ENCODE results near the gene RXFP4.

RXFP4 gene

DNA sequence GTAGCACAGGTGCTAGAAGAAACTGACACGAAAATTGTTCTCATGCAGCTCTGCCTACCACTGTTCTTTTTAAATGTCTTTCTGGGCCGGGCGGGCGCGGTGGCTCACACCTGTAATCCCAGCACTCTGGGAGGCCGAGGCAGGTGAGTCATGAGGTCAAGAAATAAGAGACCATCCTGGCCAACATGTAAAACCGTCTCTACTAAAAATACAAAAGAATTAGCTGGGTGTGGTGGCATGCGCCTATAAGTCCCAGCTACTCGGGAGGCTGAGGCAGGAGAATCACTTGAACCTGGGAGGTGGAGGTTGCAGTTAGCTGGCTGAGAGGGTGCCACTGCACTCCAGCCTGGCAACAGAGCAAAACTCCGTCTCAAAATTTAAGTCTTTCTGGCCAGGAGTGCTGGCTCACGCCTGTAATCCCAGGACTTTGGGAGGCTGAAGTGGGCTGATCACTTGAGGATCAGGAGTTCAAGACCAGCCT is 29.3 kb upstream of the RXFP4 start:
- in situ Hi-C loops (cut with MboI; ENCODE audit: low sequenced_read_pairs, unreplicated experiment) = no loop called here
- DNase-seq (ENCODE audit: low spot score) = no peak
- TF ChIP-seq, protein P1, sequence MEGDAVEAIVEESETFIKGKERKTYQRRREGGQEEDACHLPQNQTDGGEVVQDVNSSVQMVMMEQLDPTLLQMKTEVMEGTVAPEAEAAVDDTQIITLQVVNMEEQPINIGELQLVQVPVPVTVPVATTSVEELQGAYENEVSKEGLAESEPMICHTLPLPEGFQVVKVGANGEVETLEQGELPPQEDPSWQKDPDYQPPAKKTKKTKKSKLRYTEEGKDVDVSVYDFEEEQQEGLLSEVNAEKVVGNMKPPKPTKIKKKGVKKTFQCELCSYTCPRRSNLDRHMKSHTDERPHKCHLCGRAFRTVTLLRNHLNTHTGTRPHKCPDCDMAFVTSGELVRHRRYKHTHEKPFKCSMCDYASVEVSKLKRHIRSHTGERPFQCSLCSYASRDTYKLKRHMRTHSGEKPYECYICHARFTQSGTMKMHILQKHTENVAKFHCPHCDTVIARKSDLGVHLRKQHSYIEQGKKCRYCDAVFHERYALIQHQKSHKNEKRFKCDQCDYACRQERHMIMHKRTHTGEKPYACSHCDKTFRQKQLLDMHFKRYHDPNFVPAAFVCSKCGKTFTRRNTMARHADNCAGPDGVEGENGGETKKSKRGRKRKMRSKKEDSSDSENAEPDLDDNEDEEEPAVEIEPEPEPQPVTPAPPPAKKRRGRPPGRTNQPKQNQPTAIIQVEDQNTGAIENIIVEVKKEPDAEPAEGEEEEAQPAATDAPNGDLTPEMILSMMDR (IDR thresholded peaks at IDR 0.05; ENCODE audit: borderline replicate concordance, control extremely low read depth, extremely low read depth, insufficient read depth, missing control alignments) = no peak

DNA sequence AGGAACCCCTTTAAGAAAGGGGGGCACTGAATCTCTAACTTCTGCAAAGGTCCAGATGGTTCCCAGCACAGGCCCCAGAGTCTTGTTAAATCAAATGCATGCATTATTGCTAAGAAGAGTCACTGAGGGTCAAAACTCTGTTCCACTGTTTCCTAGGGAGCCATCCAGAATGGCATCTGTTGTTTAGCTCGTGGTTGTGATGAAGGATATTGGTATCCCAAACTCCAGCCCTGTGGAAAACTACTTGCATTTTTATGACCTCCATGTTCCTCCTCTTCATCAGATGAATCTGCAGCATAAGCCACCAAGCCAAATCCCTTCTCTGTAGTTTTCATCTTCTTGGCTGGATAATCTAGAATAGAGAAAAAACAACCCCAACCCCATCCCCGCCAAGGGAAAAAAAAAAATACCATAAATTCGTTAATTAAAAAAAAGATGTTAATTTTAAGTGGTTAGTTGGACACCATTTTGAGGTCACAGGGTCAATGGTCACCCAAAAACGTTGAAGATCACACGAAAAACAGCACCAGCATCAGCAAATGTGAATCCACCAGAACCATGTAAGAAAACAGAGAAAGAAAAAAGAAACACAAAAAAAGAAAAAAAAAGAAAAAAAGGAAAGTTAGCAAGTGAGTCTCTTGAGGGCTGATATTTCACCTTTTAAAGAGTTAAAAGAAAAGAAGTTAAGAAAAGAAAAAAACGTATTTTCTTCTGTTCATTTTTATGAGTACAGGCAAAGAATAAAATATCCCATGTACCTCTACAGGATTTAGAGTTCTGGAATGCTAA is 27.3 kb upstream of the RXFP4 start:
- DNase-seq (ENCODE audit: low spot score) = no peak
- in situ Hi-C loops (cut with MboI; ENCODE audit: low sequenced_read_pairs, unreplicated experiment) = no loop called here
- TF ChIP-seq, protein P1 (IDR thresholded peaks at IDR 0.05; ENCODE audit: borderline replicate concordance, control extremely low read depth, extremely low read depth, insufficient read depth, missing control alignments) = no peak

DNA sequence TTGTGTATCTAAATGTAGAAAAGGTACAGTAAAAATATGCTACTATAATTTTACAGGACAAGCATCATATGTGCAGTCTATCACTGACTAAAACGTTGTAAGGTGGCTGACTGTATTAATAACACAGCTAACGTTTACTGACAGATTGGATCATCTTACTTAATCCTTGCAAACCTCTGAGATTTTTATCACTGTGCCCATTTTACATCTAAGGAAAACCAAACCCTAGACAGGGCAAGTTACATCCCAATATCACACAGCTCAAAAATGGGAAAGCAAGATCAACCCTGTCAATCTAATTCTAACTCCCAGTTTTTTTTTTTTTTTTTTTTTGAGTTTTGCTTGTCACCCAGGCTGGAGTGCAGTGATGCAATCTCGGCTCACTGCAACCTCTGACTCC is 22.8 kb upstream of the RXFP4 start:
- in situ Hi-C loops (cut with MboI; ENCODE audit: low sequenced_read_pairs, unreplicated experiment) = no loop called here
- DNase-seq (ENCODE audit: low spot score) = no peak
- TF ChIP-seq, protein P1 (IDR thresholded peaks at IDR 0.05; ENCODE audit: borderline replicate concordance, control extremely low read depth, extremely low read depth, insufficient read depth, missing control alignments) = no peak

DNA sequence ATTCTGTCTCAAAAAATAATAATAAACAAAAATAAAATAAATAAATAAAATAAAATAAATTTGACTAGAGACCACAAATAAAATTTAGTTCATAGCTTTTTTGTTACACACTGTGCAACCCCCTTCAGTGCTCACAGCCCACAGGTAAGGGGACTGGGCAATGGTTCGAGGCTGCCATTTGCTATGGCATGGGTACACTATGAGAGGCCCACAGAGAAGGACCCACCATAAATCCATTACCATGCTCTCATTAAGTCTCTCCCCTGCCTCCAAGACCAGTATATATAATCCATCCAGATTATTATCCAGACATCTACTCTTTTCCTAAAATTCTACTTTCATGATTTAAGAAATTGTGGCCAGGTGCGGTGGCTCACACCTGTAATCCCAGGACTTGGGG is 21.6 kb upstream of the RXFP4 start:
- TF ChIP-seq, protein P1 (IDR thresholded peaks at IDR 0.05; ENCODE audit: borderline replicate concordance, control extremely low read depth, extremely low read depth, insufficient read depth, missing control alignments) = no peak
- no peak for DNase-seq (ENCODE audit: low spot score)
- in situ Hi-C loops (cut with MboI; ENCODE audit: low sequenced_read_pairs, unreplicated experiment) = no loop called here

DNA sequence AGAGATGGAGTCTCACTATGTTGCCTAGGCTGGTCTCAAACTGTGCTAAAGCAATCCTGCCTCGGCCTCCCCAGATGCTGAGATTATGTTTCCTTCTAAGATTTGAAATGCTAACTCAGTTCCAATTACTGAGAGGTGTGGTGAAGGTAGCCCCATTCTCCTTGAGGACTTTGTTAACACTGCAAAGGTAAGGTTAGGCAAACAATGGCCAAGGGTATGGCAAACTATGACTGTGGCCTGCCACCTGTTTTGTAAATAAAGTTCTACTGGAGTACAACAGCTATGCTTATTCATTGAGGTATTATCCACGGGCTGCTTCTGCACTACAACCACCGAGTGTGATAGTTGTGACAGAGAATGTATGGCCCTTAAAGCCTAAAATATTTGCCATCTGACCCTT is 20.7 kb upstream of the RXFP4 start:
- TF ChIP-seq, protein P1 (IDR thresholded peaks at IDR 0.05; ENCODE audit: borderline replicate concordance, control extremely low read depth, extremely low read depth, insufficient read depth, missing control alignments) = no peak
- DNase-seq (ENCODE audit: low spot score) = no peak
- in situ Hi-C loops (cut with MboI; ENCODE audit: low sequenced_read_pairs, unreplicated experiment) = no loop called here

DNA sequence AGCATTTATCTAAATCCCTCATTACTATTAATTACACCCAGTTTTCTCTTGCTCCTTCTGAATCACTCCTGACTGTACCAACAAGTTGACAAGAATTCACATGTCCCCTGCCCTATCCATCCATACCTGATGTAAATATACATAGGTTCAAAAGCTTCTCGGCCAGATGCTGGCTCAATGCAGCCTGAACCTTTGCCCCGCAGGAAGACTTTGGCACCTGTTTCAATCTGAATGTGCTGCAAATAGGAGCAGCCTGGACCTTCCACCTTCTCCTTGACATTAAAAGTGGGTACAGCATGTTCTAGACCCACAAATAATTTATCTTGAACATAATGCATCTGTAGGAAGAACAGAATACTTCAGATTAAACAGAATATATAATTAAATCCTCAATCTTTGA is 15.9 kb upstream of the RXFP4 start:
- no peak for DNase-seq (ENCODE audit: low spot score)
- in situ Hi-C loops (cut with MboI; ENCODE audit: low sequenced_read_pairs, unreplicated experiment) = no loop called here
- TF ChIP-seq, protein P1 (IDR thresholded peaks at IDR 0.05; ENCODE audit: borderline replicate concordance, control extremely low read depth, extremely low read depth, insufficient read depth, missing control alignments) = no peak
